Measurements from ENCODE around the gene PXDN.

The PXDN gene

DNA sequence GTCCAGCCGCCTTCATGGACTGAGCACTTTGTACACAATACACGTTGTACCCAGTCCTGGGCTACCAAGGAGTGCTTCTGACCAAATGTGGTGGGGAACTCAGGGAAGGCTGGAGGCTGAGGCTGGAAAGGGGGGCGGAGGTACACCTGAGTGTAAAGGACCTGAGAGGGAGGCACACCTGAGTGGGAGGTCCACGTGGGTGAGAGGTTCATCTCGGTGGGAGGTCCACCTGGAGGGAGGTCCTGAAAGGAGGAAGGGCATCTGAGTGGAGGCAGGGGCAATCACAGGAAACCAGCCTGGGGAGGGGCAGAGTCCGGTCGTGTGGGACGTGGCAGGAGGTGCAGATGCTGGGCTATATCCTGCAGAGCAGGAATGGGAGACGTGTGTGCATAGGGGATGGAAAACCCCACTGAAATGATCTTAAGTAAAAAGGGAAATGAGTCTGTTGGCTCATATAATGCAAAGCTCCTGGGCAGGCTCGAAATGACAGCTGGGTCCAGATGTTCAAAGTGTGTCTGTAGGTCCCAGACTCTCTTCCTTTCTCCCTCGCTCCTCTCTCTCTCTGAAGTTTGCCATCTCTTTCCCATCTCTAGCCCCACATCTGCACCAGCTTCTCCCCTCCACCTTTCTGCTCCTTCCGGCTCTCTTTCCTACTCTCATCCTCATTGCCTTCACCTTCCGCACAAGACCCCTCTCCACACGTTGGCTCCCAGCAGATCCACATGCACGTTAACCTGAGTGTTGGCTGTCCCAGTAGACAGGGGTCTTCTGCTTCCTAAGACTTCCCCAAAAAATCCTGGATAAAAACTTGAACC, 137.7 kb downstream of the PXDN start:
- no peaks in the 10 kb centered on the region for H3K4me1 Mint-ChIP-seq (ENCODE audit: low read depth)
- intact Hi-C loops (cut with micrococcal nuclease): no loop called here
- H3K27me3 Mint-ChIP-seq: peaks cover 2% of the 10 kb centered on the region
- no peaks in the 10 kb centered on the region for H3K9me3 Mint-ChIP-seq
- no peaks in the 10 kb centered on the region for H3K36me3 Mint-ChIP-seq (ENCODE audit: low read depth)
- no peak overlapping the region for H3K27ac Mint-ChIP-seq
- no peak overlapping the region for H3K4me3 Mint-ChIP-seq

DNA sequence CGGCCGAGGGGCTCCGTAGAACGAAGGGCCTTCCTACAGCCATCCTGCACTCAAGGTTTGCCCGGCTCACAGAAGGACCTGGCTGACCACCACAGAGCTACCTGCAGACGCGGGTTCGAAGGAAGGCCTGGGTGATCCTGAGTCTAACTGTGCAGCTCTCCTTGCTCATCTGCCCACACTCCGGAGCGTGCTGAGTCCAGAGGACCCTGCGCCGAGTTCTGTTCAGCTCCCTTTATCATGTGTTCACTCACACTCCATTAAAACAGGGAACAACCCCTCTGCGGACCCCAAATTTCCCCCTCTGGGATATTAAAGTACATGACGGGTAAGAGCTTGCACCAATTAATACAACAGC, 138.3 kb downstream of the PXDN start:
- no peaks in the 10 kb centered on the region for H3K9me3 Mint-ChIP-seq
- intact Hi-C loops (cut with micrococcal nuclease): no loop called here
- H3K27ac Mint-ChIP-seq: no peak overlapping the region
- no peaks in the 10 kb centered on the region for H3K4me1 Mint-ChIP-seq (ENCODE audit: low read depth)
- H3K4me3 Mint-ChIP-seq: no peak overlapping the region
- peaks cover 2% of the 10 kb centered on the region for H3K27me3 Mint-ChIP-seq
- no peaks in the 10 kb centered on the region for H3K36me3 Mint-ChIP-seq (ENCODE audit: low read depth)

DNA sequence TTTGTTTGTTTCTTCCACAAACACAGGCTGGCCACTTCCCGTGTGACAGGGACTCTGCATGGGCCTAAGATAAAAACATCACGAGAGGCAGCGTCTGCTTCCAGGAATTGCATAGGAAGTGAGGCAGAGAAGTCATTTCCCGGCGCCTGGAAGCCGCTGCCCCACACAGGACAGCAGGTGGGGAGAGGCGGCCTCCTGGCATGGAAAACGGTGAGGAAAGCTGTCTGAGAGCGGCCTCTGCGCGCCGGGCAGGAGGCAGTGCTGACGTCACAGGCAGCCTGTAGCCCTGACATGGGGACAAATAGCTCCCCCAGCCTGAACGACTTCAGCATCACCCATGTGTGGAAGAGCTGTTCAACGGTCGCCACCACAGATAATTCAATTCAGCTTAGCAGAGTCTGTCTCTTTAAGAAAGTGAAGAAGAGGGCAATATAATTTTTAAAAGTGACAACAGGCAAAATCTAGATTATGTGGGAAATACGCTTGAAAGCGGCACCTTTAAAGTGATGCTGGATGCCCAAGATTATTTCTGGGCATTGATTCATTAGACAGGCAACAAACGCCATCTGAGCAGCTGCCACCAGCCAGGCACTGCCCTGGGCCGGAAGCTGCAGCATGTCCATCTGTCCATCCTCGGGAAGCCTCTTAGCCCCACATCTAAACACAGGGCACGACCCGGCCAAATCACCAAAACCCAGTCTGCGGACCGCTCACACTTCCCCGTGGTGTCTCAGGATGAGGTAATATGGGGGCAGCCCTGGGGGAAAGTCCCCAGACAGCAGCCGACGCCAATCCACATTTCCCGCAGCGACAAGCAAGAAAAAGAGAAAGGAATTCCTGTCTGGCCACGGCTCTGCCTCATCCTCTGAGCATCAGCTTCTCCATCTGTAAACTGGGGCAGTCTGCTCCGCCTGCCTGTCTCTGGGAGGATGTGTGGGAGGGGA, 138.9 kb downstream of the PXDN start:
- no peak overlapping the region for H3K27ac Mint-ChIP-seq
- H3K4me3 Mint-ChIP-seq: no peak overlapping the region
- no peaks in the 10 kb centered on the region for H3K36me3 Mint-ChIP-seq (ENCODE audit: low read depth)
- intact Hi-C loops (cut with micrococcal nuclease): no loop called here
- H3K27me3 Mint-ChIP-seq: peaks cover 2% of the 10 kb centered on the region
- no peaks in the 10 kb centered on the region for H3K4me1 Mint-ChIP-seq (ENCODE audit: low read depth)
- H3K9me3 Mint-ChIP-seq: no peaks in the 10 kb centered on the region

DNA sequence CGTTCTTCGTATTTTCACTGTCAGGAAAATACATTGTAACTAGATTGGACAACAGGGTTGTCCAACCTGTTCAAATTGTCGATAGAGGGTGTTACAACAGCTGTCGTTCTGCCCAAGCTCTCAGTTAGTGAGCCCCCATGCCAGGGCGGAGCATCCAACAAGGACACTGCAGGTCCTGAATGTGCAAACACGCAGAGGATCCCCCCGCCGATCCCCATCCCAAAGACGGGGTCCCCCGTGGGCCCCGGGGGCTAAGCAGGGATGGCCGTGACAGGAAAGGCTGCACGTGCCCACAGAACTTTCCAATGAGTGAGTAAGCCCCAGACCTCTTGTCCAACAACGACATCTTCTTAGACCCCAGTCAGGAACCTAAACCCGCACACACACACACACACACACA, 140.8 kb downstream of the PXDN start:
- Mint-ChIP-seq H3K9me3 (no peaks in the 10 kb centered on the region), H3K4me3 (no peak overlapping the region), H3K27ac (no peak overlapping the region), H3K4me1 (ENCODE audit: low read depth) (no peaks in the 10 kb centered on the region), H3K36me3 (ENCODE audit: low read depth) (no peaks in the 10 kb centered on the region), H3K27me3 (peaks cover 2% of the 10 kb centered on the region)
- intact Hi-C loops (cut with micrococcal nuclease): no loop called here

DNA sequence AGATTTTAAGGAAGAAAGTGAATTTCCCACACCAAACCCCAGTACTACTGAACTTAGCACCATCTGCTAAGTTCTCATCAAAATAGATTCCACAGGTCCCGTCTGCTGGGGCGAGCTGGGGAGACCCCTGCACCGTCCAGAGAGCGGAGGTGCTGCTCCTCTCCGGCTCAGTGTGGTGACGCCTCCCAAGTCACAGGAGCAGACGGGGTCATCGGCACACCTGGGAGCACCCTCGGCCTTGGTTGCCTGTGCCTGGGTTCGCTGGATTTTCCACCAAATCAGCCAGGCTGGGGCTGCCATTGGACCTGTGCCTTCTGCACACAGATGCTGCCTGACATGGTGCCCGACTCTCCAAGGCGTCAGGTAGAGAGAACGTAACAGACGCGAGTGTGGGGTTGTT, 141.3 kb downstream of the PXDN start:
- H3K4me1 Mint-ChIP-seq (ENCODE audit: low read depth): no peaks in the 10 kb centered on the region
- no peak overlapping the region for H3K4me3 Mint-ChIP-seq
- intact Hi-C loops (cut with micrococcal nuclease): no loop called here
- H3K9me3 Mint-ChIP-seq: no peaks in the 10 kb centered on the region
- H3K27ac Mint-ChIP-seq: no peak overlapping the region
- H3K36me3 Mint-ChIP-seq (ENCODE audit: low read depth): no peaks in the 10 kb centered on the region
- peaks cover 2% of the 10 kb centered on the region for H3K27me3 Mint-ChIP-seq

DNA sequence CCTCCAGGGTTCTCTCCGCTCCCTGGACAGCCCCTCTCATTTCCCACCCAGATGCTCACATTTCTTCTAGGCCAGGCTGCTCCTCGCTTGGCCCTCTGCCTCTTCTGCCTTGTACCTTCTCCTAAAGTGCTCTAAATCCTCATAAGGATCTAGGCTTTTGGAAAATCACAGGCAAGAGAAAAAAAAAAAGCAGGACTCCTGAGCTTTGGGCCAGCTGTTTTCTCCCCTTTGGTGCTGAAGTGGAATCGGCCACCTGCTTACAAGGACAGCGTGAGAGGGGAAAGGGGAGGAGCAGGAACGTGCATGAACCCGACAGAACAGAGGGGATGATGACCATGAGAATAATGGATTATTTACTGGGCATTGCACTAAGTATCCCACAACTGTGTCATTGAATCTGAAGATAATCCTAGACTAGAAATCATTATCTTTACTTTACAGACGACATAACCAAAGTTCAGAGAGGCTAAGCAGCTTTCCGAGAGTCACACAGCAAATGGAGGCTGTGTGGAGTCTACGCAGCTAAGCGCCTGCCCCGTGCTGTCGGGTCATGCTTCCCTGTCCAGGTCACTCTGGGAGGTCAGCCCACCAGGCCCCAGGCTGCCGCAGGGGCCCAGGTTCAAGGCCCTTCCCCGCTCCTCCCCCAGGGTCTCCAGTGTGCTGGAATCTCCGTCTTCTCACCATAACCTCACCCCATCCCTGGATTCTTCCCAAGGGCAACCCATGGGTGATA, 141.9 kb downstream of the PXDN start:
- no peak overlapping the region for H3K4me3 Mint-ChIP-seq
- H3K36me3 Mint-ChIP-seq (ENCODE audit: low read depth): no peaks in the 10 kb centered on the region
- H3K9me3 Mint-ChIP-seq: no peaks in the 10 kb centered on the region
- no peak overlapping the region for H3K27ac Mint-ChIP-seq
- H3K27me3 Mint-ChIP-seq: peaks cover 2% of the 10 kb centered on the region
- intact Hi-C loops (cut with micrococcal nuclease): no loop called here
- no peaks in the 10 kb centered on the region for H3K4me1 Mint-ChIP-seq (ENCODE audit: low read depth)

DNA sequence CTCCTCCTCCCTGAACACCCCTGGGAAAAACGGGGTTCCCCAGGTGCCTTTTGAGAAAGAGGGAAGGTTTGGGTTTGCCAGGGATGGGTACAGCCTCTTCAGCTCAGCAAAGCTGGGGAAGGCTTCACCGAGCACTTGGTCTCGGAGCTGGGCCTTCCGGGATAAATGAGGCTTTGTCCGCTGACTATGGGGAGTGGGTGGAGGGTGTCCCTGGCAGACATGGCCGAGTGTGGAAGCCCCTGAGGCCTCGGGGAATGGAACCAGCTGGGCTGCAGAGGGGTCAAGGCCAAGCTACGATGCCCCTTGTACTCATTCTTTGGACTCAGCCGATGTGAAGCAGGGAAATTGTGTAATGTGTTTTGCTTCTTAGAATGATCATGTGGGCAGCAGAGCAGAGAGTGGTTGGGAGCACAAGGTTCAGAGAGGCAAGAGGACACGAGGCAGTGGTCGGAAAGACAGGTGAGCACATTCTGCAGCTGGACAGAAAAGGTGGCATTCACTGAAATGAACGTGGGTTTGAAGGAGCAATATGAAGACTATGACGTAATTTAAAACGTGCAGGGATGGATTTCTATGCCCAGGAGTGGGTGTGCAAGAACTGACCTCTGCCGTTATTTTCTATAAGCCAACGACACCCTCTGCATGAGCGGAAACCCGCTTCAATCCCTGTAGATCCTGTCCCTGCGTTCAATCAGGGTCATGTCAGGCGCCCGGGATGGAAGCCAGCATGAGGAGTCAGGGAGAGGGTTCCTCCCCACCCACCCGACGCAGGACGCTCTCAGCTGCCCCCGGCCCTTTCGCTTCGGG, 142.6 kb downstream of the PXDN start:
- Mint-ChIP-seq H3K27ac (no peak overlapping the region), H3K4me1 (ENCODE audit: low read depth) (no peaks in the 10 kb centered on the region), H3K4me3 (no peak overlapping the region), H3K9me3 (no peaks in the 10 kb centered on the region), H3K36me3 (ENCODE audit: low read depth) (no peaks in the 10 kb centered on the region), H3K27me3 (no peaks in the 10 kb centered on the region)
- intact Hi-C loops (cut with micrococcal nuclease): no loop called here

DNA sequence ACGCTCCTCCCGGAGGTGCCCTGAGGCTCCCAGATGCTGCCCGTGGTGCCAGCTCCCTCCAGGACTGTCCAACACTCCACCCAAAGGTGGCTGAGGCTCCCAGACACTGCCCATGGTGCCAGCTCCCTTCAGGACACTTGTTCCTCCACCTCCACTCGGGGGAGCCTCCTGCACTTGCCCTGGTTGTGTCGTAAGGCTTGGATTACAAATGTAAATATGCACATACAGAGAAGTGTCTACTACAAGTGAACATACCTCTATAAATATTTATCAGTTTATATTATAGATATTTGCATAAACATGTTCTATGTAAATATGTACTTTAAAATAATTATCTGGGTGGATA, 143.3 kb downstream of the PXDN start:
- Mint-ChIP-seq H3K9me3 (no peaks in the 10 kb centered on the region), H3K4me1 (ENCODE audit: low read depth) (no peaks in the 10 kb centered on the region), H3K4me3 (no peak overlapping the region), H3K27me3 (no peaks in the 10 kb centered on the region), H3K27ac (no peak overlapping the region), H3K36me3 (ENCODE audit: low read depth) (no peaks in the 10 kb centered on the region)
- intact Hi-C loops (cut with micrococcal nuclease): no loop called here

DNA sequence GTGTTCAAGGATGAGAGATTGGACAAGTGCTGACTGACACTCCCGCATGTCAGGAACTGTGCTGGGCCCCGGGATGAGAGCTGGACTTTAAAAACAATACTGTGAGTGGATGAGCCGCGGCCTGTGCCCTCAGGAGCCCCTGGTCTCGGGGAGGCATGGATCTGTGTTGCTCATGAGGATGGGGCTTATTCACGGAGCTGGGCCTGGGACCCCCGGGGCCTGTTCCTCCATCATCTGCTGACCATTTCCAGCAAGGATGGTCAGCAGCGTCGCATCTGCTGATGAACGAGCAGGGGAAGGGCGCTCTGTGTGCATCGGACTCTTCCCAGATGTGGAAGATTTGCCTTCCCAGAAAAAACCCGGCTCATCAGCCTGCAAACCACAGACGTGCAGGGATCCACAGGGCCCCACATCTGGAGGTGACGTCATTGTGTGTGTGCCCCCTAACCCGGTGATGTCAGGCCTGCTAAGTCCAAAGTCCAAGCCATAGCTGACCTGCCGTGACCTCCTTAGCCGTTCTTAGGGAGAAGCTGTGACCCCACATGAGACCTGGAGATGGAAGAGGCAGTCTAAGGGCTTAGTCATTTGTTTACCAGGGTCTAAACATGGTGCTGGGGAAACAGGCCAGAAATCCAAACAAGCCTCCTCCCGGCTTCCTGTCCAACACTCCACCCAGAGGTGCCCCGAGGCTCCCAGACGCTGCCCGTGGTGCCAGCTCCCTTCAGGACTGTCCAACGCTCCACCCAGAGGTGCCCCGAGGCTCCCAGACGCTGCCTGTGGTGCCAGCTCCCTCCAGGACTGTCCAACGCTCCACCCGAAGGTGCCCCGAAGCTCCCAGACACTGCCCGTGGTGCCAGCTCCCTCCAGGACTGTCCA, 143.9 kb downstream of the PXDN start:
- intact Hi-C loops (cut with micrococcal nuclease): no loop called here
- no peak overlapping the region for H3K4me3 Mint-ChIP-seq
- H3K4me1 Mint-ChIP-seq (ENCODE audit: low read depth): no peaks in the 10 kb centered on the region
- H3K27ac Mint-ChIP-seq: no peak overlapping the region
- H3K27me3 Mint-ChIP-seq: no peaks in the 10 kb centered on the region
- H3K36me3 Mint-ChIP-seq (ENCODE audit: low read depth): no peaks in the 10 kb centered on the region
- H3K9me3 Mint-ChIP-seq: no peaks in the 10 kb centered on the region

DNA sequence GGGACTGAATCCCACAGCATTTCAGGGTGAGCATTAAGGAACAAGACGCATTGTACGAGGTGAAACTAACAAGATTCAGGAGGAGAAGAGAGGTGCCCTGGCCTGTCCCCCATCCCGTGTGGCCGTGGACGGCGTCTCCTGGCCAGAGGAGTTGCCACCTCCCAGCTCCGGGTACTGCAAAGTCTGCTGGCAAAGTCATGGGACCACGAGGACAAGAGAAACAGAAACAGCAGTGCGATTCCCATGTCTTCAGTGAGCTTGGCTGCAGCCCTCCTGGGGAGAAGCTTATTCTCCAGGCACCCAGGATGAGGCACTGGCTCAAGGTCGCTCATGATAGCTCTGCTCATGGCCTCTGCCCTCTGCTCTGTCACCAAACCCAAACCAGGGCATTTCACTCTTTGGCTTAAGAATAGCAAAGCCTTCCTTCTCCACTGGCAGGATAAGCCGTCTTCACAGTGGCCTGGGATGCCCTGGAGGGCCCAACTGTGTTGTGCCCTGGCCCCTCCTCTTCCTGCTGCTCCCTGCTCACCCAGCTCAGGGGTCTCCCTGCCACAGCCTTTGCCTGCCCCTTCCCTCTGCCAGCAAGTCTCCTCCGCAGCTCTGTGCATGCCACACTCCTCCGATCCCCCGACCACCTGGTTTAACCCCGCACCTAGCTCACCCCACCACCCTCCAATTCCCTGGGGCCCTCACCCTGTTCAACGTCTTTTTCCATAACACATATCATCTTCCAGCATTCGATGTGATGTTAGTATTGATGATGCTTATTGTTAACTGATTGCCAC, 144.8 kb downstream of the PXDN start:
- H3K9me3 Mint-ChIP-seq: no peaks in the 10 kb centered on the region
- H3K36me3 Mint-ChIP-seq (ENCODE audit: low read depth): no peaks in the 10 kb centered on the region
- H3K4me1 Mint-ChIP-seq (ENCODE audit: low read depth): no peaks in the 10 kb centered on the region
- H3K27ac Mint-ChIP-seq: no peak overlapping the region
- H3K4me3 Mint-ChIP-seq: no peak overlapping the region
- intact Hi-C loops (cut with micrococcal nuclease): no loop called here
- no peaks in the 10 kb centered on the region for H3K27me3 Mint-ChIP-seq

DNA sequence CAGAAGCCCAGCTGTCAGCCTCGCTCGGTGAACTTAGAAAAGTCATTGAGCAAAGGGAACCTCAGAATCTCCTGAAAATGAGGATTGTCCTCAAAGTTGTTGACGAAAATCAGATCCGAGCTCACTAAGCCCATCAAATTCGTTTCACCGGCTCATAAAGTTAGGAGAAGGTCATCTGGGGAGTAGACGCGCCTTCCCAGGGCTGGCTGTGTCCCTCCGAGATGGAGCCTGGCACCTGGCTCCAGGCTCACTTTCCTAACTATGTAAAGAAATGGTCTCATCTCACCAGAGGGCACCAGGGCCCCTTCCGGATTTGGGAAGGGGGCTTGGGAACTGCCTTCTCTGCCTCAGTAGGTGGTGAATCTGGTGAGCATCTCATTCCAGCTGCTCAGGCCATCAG, 145.5 kb downstream of the PXDN start:
- no peaks in the 10 kb centered on the region for H3K36me3 Mint-ChIP-seq (ENCODE audit: low read depth)
- intact Hi-C loops (cut with micrococcal nuclease): no loop called here
- no peaks in the 10 kb centered on the region for H3K4me1 Mint-ChIP-seq (ENCODE audit: low read depth)
- no peak overlapping the region for H3K27ac Mint-ChIP-seq
- H3K4me3 Mint-ChIP-seq: no peak overlapping the region
- no peaks in the 10 kb centered on the region for H3K9me3 Mint-ChIP-seq
- no peaks in the 10 kb centered on the region for H3K27me3 Mint-ChIP-seq

DNA sequence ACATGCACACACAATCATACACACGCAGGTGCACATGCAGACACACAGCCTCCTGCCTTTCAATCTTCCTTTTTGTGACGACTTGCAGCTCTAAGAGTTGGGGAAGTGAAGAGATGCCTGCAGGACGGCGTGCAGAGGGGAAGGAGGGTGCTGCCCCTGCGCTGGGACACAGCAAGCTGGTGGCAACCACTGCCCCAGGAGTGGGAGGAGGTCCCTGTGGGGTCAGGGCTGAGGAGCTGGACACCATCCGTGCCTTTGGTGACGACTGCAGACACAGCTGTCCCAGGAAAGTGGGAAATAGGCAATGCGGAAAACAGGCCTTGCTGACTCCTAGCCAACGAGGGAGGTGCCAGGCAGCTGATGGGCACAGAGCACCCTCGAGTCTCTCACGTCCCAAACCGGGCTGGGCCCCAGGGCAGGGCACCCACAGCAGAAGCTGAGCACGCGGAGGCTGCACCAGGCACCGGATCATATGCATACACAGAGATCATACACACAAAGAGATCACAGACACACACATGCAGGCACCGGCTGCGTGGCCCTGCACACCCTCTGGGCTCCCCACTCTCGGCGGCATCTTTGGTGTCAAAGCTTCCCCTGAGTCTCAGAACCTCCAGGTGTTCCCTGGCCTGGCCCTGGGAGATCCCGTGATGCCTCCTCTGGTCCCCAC, 146.1 kb downstream of the PXDN start:
- intact Hi-C loops (cut with micrococcal nuclease): no loop called here
- no peaks in the 10 kb centered on the region for H3K9me3 Mint-ChIP-seq
- no peaks in the 10 kb centered on the region for H3K27me3 Mint-ChIP-seq
- no peak overlapping the region for H3K4me3 Mint-ChIP-seq
- no peaks in the 10 kb centered on the region for H3K4me1 Mint-ChIP-seq (ENCODE audit: low read depth)
- no peak overlapping the region for H3K27ac Mint-ChIP-seq
- H3K36me3 Mint-ChIP-seq (ENCODE audit: low read depth): no peaks in the 10 kb centered on the region

All from dendritic cell treated with granulocyte-macrophage colony-stimulating factor and Interleukin-4, amounts not matched to agents 40 ng/mL and 50 ng/mL, for 4 days (primary cell).